Measurements from ENCODE around the gene DSG2.

Gene DSG2

GRCh38 chr18:31508781-31509180 lies 10.8 kb downstream of the DSG2 start:
- no peak for TF ChIP-seq CTCF (IDR thresholded peaks at IDR 0.05; ENCODE audit: low read depth, low read length, missing control alignments)
- H3K4me3 ChIP-seq (ENCODE audit: low read depth, low read length): no peak overlapping the region
- no peak for DNase-seq (ENCODE audit: low read depth)

DNA sequence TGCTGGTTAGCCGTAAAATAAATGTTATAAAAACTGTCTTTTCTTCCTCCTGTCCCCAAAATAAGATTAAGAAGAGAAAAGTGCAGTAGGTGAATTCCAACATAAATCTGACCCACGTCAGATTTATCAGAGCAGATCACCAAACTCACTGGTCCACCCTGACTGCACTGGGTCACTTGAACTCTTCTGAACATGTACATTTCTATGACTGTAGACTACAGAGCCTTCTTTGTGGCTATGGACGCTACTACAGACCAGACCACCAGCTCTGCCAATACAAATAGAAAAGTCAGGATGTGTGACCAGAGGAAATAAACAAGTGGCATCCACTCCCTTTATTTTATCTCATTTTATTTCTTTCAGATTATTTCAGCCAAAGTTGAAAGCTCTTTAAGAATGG lies 11.6 kb downstream of the DSG2 start:
- H3K4me3 ChIP-seq (ENCODE audit: low read depth, low read length): no peak overlapping the region
- DNase-seq (ENCODE audit: low read depth): no peak
- TF ChIP-seq CTCF (IDR thresholded peaks at IDR 0.05; ENCODE audit: low read depth, low read length, missing control alignments): no peak

GRCh38 chr18:31510319-31510718 lies 12.3 kb downstream of the DSG2 start:
- no peak for TF ChIP-seq CTCF (IDR thresholded peaks at IDR 0.05; ENCODE audit: low read depth, low read length, missing control alignments)
- no peak overlapping the region for H3K4me3 ChIP-seq (ENCODE audit: low read depth, low read length)
- DNase-seq (ENCODE audit: low read depth): no peak

DNA sequence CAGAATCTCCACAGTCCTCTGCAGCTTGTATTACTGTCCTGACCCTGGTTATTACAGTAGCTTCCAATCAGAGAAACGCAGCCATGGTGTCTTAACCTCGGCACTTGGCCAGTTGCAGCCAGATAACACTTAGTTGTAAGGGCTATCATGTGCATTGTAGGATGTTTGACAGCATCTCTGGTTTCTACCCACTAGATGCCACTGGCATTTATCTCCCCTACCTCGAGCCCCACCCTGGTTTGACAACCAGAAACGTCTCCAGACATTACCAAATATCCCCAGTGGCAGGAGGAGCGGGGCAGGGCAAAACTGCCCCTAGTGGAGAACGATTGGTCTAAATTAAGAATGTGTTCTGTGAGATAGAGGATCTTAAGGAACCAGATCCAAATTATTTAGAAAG lies 13.1 kb downstream of the DSG2 start:
- DNase-seq (ENCODE audit: low read depth): no peak
- peak; percentile 25 for TF ChIP-seq CTCF (IDR thresholded peaks at IDR 0.05; ENCODE audit: low read depth, low read length, missing control alignments)

GRCh38 chr18:31512203-31512764 lies 14.3 kb downstream of the DSG2 start:
- H3K4me3 ChIP-seq (ENCODE audit: low read depth, low read length): no peak overlapping the region
- no peak for TF ChIP-seq CTCF (IDR thresholded peaks at IDR 0.05; ENCODE audit: low read depth, low read length, missing control alignments)
- DNase-seq (ENCODE audit: low read depth): no peak

More for the DNA sequence above, 13.1 kb downstream of the DSG2 start:
- H3K4me3 ChIP-seq (ENCODE audit: low read depth, low read length): no peak overlapping the region

- no peak overlapping the region for H3K4me3 ChIP-seq (ENCODE audit: low read depth, low read length)
- no peak for DNase-seq (ENCODE audit: low read depth)
- no peak for TF ChIP-seq CTCF (IDR thresholded peaks at IDR 0.05; ENCODE audit: low read depth, low read length, missing control alignments)
Observed at GRCh38 chr18:31513189-31513935, 15.4 kb downstream of the DSG2 start.

DNA sequence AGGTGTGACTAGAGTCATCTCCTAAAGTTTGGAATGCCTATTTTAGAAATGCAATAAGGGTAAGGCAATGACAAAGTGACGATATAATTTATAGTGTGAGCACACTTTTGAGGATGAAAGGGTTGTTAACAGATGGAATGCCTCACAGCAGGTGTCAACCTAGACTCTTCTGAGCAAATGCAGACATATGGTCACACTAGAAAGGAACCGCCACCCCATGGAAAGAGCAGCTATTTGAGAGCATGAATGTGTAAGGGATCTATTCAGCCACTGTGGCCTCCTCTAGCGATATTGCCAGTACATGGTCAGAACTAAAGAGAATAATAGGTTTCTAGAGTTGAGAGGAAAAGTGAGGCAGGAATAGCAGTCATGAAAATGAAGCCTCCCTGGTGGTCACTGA lies 18.5 kb downstream of the DSG2 start:
- no peak for TF ChIP-seq CTCF (IDR thresholded peaks at IDR 0.05; ENCODE audit: low read depth, low read length, missing control alignments)
- no peak for DNase-seq (ENCODE audit: low read depth)
- no peak overlapping the region for H3K4me3 ChIP-seq (ENCODE audit: low read depth, low read length)
